HG03378 (cell line): ENCODE measurements around the gene MIDN.
A peak's percentile ranks its signal among the peaks of the same experiment; 100 is the strongest.

Source experiments
- ATAC-seq: cut with Tn5 transposase; IDR thresholded peaks from one replicate; pipeline ENCODE4 v1.9.1; 2021; ENCODE audit warnings: mild to moderate bottlenecking, moderate library complexity; ENCODE audit not compliant: unreplicated experiment

Gene MIDN

GRCh38 chr19:1269065-1269477, 20.7 kb downstream of the MIDN start, which contains the start of gene CIRBP:
Gene CIRBP, plus strand, starts transcription at chr19:1269332. Its CDS starts 1,602 bp downstream, at chr19:1270934.
- ATAC-seq = peak; percentile 47

GRCh38 chr19:1269478-1270212, 21.3 kb downstream of the MIDN start:
- ATAC-seq = peak; percentile 5

- no peak for ATAC-seq
Measured at GRCh38 chr19:1270213-1270853, 21.9 kb downstream of the MIDN start.

GRCh38 chr19:1270854-1271527, 22.6 kb downstream of the MIDN start:
- ATAC-seq = no peak

- no peak for ATAC-seq
Measured at GRCh38 chr19:1271528-1272422, 23.4 kb downstream of the MIDN start.

GRCh38 chr19:1272423-1273262, 24.3 kb downstream of the MIDN start:
- no peak for ATAC-seq

- no peak for ATAC-seq
Measured at GRCh38 chr19:1273263-1274041, 25.1 kb downstream of the MIDN start.

GRCh38 chr19:1274081-1274851, 25.9 kb downstream of the MIDN start:
- ATAC-seq = no peak

- no peak for ATAC-seq
Measured at GRCh38 chr19:1274852-1275259, 26.5 kb downstream of the MIDN start.

- peak; percentile 56 for ATAC-seq
Measured at GRCh38 chr19:1275260-1275975, 27.0 kb downstream of the MIDN start, which contains the start of gene FAM174C. Gene FAM174C, plus strand, starts transcription at chr19:1275530. Its CDS starts 20 bp downstream, at chr19:1275550.

GRCh38 chr19:1275976-1276627, 27.7 kb downstream of the MIDN start:
- peak; percentile 10 for ATAC-seq

- ATAC-seq = no peak
Measured at GRCh38 chr19:1276628-1277022, 28.2 kb downstream of the MIDN start.

GRCh38 chr19:1277061-1277460, 28.7 kb downstream of the MIDN start:
- ATAC-seq = no peak

- no peak for ATAC-seq
Measured at GRCh38 chr19:1278074-1278473, 29.7 kb downstream of the MIDN start.

- ATAC-seq = no peak
Measured at GRCh38 chr19:1278713-1279660, 30.6 kb downstream of the MIDN start.

- ATAC-seq = no peak
Measured at GRCh38 chr19:1279782-1280341, 31.5 kb downstream of the MIDN start.
